Right cardiac atrium (tissue), 5 donors: ENCODE data around the gene SHROOM2. TPM values are rescaled to one million over a fixed set of nuclear protein-coding genes. Genes with fewer than 3 reads are reported as not detected.

Source experiments
- ATAC-seq, 2 donors: fragments of 200-7000 bp; cut with Tn5 transposase; one replicate each; pipeline versions ENCODE4 v1.8.0 to v1.9.1; 2020; ENCODE audit warnings: moderate library complexity in 2 of 2, mild to moderate bottlenecking in 1 of 2
- DNase-seq, 3 donors: peaks; one replicate each; pipeline ENCODE4 v3.0.0-alpha.2; 2020
- H3K27ac ChIP-seq: one replicate; pipeline ENCODE4 v1.5.1; 2013; ENCODE audit warnings: mild to moderate bottlenecking, low read length, control low read depth, moderate library complexity
- H3K27me3 ChIP-seq: one replicate; pipeline ENCODE4 v1.6.1; 2013; ENCODE audit not compliant: control insufficient read depth, insufficient read depth
- H3K4me1 ChIP-seq: one replicate; pipeline ENCODE4 v1.6.1; 2013; ENCODE audit warnings: low read length; ENCODE audit not compliant: control insufficient read depth, insufficient read depth
- H3K4me3 ChIP-seq: one replicate; pipeline ENCODE4 v1.5.1; 2013; ENCODE audit warnings: low read length, control low read depth
- H3K9me3 ChIP-seq: one replicate; pipeline ENCODE4 v1.6.1; 2013; ENCODE audit warnings: low read length; ENCODE audit not compliant: control insufficient read depth
- WGBS: extraction: QIAGEN DNeasy Blood & Tissue Kit; methylation state at CpG from one replicate; pipeline ENCODE4 v1.1.7; 2013; 5-methylcytosine and 5-hydroxymethylcytosine counted together
- intact Hi-C, 4 donors: fragments of 100-400 bp; cut with DNase I; formaldehyde crosslinking; loops; one replicate each; pipeline versions ENCODE4 v1.11.0 to v1.14.0; 2022 to 2023
- polyA plus RNA-seq: library from polyadenylated mRNA; stranded (reverse); fragments of 200-250 nt; gene quantifications from one replicate; pipeline ENCODE4 v1.2.3, GENCODE V29; 2013
- total RNA-seq, 4 donors: library from RNA; stranded (reverse); fragmentation: NEBNext Ultra II Directional; extraction: Animal tissue kit (Norgen Biotek cat#: 25700); gene quantifications; one replicate each; pipeline ENCODE4 v1.2.1, GENCODE V29; 2021
- donor health status: healthy with polysubstance abuse.
- donor health status: DM: no; HTN: yes; CAD: no.
- donor health status: DM: no; HTN: no; CAD: no.
- donor health status: DM: no; HTN: yes; CAD: no; lungs with severe emphysema.
- donor health status: DM: yes; HTN: yes; CAD: no.

Gene SHROOM2
- total and polyA plus RNA-seq, 5 donors, result 0.66 to 4.0 (median 2.5) TPM

DNA sequence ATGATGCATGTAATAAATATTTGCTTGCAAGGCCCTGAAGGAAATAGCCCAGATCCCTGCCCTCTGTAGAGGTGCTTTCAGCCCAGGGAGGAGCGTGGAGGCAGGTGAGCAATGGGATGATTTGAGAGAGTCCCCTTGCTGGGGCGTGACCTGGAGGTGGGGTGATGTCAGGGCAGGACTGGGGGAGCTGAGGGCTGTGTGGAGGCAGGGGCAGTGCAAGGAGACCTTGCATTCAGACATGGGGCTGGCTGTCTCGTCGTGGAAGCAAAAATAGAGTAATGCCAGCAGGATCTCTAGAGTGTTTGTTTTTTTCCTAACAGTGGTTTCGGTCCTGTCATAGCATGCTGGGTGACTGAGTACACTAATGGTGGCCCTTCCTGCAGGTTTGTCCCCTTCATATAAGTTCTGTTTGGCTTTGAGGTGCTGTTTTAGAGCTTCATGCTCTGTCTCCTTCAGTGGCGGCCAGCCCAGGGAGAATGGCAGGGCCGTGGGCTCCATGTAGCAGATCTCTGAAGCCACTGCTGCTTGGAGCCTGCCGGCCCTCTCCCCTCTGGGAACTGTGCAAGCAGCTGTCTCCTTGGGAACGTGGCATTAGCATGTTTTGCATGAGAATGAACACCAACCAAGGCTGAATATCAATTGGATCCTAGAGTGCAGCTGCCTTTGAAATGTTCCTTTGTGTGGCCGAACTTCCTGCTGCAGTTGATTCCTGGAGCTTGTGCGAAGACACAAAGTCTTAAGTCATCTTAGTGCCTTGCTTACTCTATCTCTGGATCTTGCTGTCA lies 141.7 kb downstream of the SHROOM2 start:
- Histone ChIP-seq H3K27ac (no peak overlapping the region), H3K9me3 (no peaks in the 10 kb centered on the region), H3K4me1 (no peaks in the 10 kb centered on the region), H3K27me3 (no peaks in the 10 kb centered on the region), H3K4me3 (no peak overlapping the region)
- DNase-seq (no peak), ATAC-seq (no peak)
- 65% methylated on average over 11 of the region's 11 CpGs for WGBS
- intact Hi-C loops, result no loop called here

DNA sequence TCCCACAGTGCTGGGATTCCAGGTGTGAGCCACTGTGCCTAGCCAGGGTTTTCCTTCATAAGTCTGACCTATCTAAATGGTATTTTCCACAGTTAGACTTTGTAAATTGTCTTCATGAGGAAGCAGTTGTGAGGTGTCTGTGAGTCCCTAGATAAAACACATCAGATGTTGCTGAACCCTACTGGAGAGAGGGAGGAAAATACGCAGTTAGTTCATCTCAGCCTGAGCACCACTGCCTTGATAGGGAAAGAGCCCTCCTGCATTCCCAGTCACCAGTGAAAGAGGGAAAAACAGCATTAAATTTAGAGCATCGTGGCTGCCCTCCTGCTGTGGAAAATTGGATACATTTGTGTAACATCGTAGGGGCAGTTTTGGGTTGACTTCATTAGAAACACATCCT lies 149.2 kb downstream of the SHROOM2 start:
- no peak for ATAC-seq
- Histone ChIP-seq H3K4me3 (no peak overlapping the region), H3K27ac (no peak overlapping the region), H3K9me3 (no peaks in the 10 kb centered on the region), H3K4me1 (no peaks in the 10 kb centered on the region), H3K27me3 (no peaks in the 10 kb centered on the region)
- 90% methylated on average over 3 of the region's 3 CpGs for WGBS
- intact Hi-C loops, result no loop called here
- DNase-seq, result no peak

- H3K27ac ChIP-seq, result no peak overlapping the region
- no peak overlapping the region for H3K4me3 ChIP-seq
- intact Hi-C loops, result no loop called here
- H3K9me3 ChIP-seq, result no peaks in the 10 kb centered on the region
- ATAC-seq (no peak), DNase-seq (no peak)
- no peaks in the 10 kb centered on the region for H3K4me1 ChIP-seq
- H3K27me3 ChIP-seq, result no peaks in the 10 kb centered on the region
- WGBS, result 93% methylated on average over 8 of the region's 8 CpGs
These were observed 151.5 kb downstream of the SHROOM2 start for GRCh38 chrX:9937761-9938160.

- WGBS, result 90% methylated on average over 7 of the region's 7 CpGs
- intact Hi-C loops, result no loop called here
- no peaks in the 10 kb centered on the region for H3K4me1 ChIP-seq
These were observed 152.3 kb downstream of the SHROOM2 start for GRCh38 chrX:9938516-9938915.

GRCh38 chrX:9940421-9940820 lies 154.2 kb downstream of the SHROOM2 start:
- H3K27ac ChIP-seq, result no peak overlapping the region
- no peaks in the 10 kb centered on the region for H3K27me3 ChIP-seq
- WGBS, result 92% methylated on average over 14 of the region's 14 CpGs
- no peak for ATAC-seq
- H3K9me3 ChIP-seq, result no peaks in the 10 kb centered on the region
- H3K4me3 ChIP-seq, result no peak overlapping the region
- no peaks in the 10 kb centered on the region for H3K4me1 ChIP-seq
- intact Hi-C loops, result no loop called here
- no peak for DNase-seq

More at GRCh38 chrX:9938516-9938915, 152.3 kb downstream of the SHROOM2 start:
- Histone ChIP-seq H3K27me3 (no peaks in the 10 kb centered on the region), H3K27ac (no peak overlapping the region), H3K4me3 (no peak overlapping the region), H3K9me3 (no peaks in the 10 kb centered on the region)
- DNase-seq (no peak), ATAC-seq (no peak)

- DNase-seq, result no peak
- no peak overlapping the region for H3K27ac ChIP-seq
- no peaks in the 10 kb centered on the region for H3K27me3 ChIP-seq
- H3K9me3 ChIP-seq, result no peaks in the 10 kb centered on the region
- H3K4me3 ChIP-seq, result no peak overlapping the region
- ATAC-seq, result no peak
- intact Hi-C loops, result no loop called here
- no peaks in the 10 kb centered on the region for H3K4me1 ChIP-seq
- WGBS, result 79% methylated on average over 6 of the region's 6 CpGs
These were observed 155.9 kb downstream of the SHROOM2 start for GRCh38 chrX:9942086-9942485.

- no peaks in the 10 kb centered on the region for H3K4me1 ChIP-seq
- ATAC-seq, result no peak
- 95% methylated on average over 5 of the region's 5 CpGs for WGBS
- DNase-seq, result no peak
- H3K27ac ChIP-seq, result no peak overlapping the region
- intact Hi-C loops, result no loop called here
- H3K27me3 ChIP-seq, result no peaks in the 10 kb centered on the region
- no peaks in the 10 kb centered on the region for H3K9me3 ChIP-seq
- H3K4me3 ChIP-seq, result no peak overlapping the region
These were observed 157.2 kb downstream of the SHROOM2 start for GRCh38 chrX:9943420-9943819.

DNA sequence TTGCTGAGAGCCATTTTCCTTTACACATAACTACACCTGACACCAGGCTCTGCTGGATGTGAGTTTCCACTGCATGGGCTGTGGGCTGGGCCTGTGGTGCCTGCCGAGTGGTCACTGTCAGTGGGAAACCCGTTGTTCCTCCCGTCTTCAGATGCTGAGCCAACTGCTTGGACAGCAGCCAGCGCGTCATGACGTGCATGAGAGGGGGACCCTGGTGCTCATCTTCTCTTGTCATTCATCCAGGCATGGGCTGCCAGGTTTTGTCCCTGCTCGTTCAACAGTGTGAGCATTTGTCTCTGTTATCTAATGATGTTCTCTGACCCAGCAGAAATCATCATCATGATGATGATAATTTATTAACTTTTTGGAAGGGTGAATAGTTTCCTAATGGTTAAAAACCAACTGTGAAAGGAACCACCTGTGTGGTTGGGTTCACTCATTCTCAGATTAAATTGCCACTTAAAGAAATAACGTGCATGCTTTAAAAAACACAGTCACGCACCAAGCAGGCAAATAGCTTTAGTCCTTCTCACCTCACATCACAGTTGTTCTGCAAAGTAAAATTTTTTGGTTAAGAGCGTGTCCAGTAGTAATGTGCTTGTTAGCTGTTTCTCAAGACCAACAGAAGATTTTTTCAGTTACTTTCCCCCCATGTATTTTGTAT lies 161.0 kb downstream of the SHROOM2 start:
- Histone ChIP-seq H3K9me3 (no peaks in the 10 kb centered on the region), H3K27me3 (no peaks in the 10 kb centered on the region), H3K4me3 (no peak overlapping the region), H3K4me1 (no peaks in the 10 kb centered on the region), H3K27ac (no peak overlapping the region)
- DNase-seq, result no peak
- 53% methylated on average over 10 of the region's 10 CpGs for WGBS
- intact Hi-C loops, result no loop called here
- no peak for ATAC-seq

DNA sequence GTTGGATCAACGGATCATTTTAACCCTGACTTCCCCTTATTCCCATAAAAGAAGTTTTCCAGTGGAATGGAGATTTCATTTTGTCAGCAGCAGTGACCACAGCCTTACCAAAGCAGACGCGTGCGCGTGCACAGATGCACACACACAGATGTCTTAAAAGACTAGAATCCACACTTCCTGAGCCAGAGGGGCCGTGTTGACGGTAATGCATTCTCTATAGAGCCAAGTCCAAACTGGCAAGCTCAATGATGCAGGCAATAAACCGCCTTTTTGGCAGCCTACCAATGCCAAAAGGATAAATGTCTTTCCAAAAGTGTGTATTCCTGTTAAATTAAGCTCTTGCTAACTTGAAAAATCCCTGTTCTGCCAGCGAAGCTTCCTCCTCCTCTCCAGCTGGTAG lies 162.2 kb downstream of the SHROOM2 start:
- intact Hi-C loops, result no loop called here

GRCh38 chrX:9952300-9952699 lies 166.1 kb downstream of the SHROOM2 start:
- intact Hi-C loops, result no loop called here
- no peak overlapping the region for H3K27ac ChIP-seq
- ATAC-seq, result no peak
- no peak for DNase-seq
- WGBS, result 67% methylated on average over 1 of the region's 1 CpG
- no peaks in the 10 kb centered on the region for H3K27me3 ChIP-seq
- no peak overlapping the region for H3K4me3 ChIP-seq
- H3K4me1 ChIP-seq, result no peaks in the 10 kb centered on the region
- H3K9me3 ChIP-seq, result no peaks in the 10 kb centered on the region

More for the DNA sequence above, 162.2 kb downstream of the SHROOM2 start:
- H3K9me3 ChIP-seq, result no peaks in the 10 kb centered on the region
- no peak overlapping the region for H3K4me3 ChIP-seq
- WGBS, result 85% methylated on average over 9 of the region's 9 CpGs
- H3K27me3 ChIP-seq, result no peaks in the 10 kb centered on the region
- H3K27ac ChIP-seq, result no peak overlapping the region
- DNase-seq (no peak), ATAC-seq (no peak)
- H3K4me1 ChIP-seq, result no peaks in the 10 kb centered on the region

DNA sequence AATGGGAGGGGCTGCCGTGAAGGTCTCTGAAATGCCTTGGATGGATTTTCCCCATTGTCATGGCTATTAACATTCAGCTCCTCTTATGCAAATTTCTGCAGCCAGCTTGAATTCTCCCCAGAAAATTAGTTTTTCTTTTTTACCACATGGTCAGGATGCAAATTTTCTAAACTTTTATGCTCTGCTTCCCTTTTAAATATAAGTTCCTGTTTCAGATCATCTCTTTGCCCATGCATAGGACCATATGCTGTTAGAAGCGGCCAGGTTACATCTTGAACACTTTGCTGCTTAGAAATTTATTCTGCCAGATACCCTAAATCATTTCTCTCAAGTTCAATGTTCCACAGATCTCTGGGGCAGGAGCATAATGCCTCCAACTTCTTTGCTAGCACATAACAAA lies 167.2 kb downstream of the SHROOM2 start:
- WGBS, result 100% methylated on average over 2 of the region's 2 CpGs

More for the DNA sequence above, 167.2 kb downstream of the SHROOM2 start:
- Histone ChIP-seq H3K4me1 (no peaks in the 10 kb centered on the region), H3K27ac (no peak overlapping the region), H3K4me3 (no peak overlapping the region), H3K9me3 (no peaks in the 10 kb centered on the region), H3K27me3 (no peaks in the 10 kb centered on the region)
- DNase-seq (no peak), ATAC-seq (no peak)
- intact Hi-C loops, result no loop called here
